Hematopoietic multipotent progenitor cell treated with erythropoietin and hydrocortisone succinate and interleukin-3 and kit ligand, for 17 days (in vitro differentiated cells): ENCODE measurements around the gene B4GALNT1.
"Not testable (repeated sequence)": the region's sequence is repeated elsewhere in the genome, so short reads cannot be mapped to it uniquely, and the experiment has no call there.

ENCODE experiments used
- DNase-seq: peaks from one replicate; pipeline ENCODE4 v3.0.0-alpha.2; 2015; ENCODE audit warnings: low spot score

The B4GALNT1 gene

DNA sequence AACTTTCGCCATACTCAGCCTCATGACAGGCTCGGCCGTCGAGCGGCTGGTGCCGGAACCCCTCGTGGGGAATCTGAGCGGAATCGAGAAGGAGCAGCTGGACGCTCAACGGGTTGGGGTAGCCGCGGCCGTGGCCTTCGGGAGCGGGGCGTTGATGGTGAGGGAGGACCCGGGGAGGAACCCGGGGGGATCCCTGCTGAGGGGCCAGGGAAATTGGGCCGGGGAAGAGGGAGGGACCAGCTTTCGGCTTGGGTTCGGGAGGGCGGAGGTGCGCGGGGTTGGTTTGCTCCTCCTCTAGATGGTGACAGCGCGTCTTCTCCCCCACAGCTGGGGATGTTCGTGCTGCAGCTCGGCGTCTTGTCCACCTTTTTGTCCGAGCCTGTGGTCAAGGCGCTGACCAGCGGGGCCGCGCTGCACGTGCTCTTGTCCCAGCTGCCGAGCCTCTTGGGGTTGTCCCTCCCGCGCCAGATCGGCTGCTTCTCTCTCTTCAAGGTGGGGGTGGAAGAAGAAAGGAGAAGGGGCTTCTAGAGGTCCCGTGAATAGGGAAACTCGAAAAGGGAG, 12.0 kb downstream of the B4GALNT1 start:
- no peak for DNase-seq

DNA sequence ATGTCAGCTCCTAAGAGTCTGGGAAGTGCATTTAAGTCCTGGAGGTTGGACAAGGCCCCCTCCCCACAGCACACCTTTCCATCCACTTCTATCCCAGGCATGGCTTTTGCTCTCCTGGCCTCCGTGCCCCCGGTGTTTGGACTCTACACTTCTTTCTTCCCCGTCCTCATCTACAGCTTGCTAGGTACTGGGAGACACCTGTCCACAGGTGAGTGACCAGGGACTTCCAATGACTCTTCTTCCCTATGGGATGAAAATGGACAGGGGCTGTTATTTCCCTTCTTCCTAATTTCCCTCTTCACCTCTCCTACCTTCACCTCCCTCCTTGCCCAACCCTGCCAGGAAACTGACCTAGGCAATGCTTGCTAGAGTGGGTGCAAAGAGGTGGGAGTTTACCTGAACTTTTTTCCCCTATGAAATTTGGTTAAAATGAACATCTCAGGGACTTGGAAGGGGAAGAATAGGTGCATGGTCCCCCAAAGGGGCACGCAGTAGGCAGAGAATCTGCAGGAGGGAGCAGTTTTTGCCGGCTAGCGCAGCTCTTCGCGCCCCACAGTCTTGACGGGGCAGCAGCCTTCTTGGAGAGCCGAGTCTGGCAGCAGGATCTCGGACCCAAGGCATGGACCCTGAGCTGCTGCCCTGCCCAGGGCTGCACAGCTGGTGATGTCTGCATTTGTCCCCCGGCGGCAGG, 12.6 kb downstream of the B4GALNT1 start:
- DNase-seq: no peak

DNA sequence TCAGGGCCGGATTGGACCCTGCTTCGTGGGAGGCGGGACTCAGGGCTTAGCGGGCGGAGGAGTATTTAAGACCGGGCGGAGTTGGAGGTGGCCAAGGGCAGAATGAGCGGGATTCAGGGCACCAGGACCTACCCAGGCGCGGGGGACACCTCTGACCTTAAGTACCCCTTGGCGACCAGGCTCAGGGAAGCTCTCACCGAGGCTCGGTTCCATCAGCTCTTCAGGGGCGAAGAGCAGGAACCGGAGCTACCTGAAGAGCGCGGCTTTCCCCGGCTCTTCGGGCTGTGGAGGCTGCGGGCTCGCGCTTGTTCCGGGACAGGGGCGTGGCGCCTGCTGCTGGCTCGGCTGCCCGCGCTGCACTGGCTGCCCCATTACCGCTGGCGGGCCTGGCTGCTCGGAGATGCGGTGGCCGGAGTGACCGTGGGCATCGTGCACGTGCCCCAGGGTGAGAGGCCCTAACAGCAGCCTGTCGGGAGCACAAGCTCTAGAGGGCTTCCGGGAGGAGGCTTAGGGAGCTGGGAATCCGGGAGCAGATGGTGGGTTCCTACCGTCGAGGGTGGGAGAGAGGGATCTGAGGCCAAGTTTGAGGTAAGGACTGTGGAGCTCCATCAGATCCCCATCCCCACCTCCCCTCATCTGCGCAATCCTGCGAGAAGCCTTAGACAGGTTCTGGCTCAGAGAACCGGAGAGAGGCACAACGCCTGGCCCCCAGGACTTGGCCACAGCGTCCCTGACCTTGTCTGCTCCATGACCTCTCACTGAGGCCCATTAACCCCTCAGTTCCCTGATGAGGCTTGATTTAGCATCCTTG, 13.4 kb downstream of the B4GALNT1 start:
- DNase-seq: no peak

DNA sequence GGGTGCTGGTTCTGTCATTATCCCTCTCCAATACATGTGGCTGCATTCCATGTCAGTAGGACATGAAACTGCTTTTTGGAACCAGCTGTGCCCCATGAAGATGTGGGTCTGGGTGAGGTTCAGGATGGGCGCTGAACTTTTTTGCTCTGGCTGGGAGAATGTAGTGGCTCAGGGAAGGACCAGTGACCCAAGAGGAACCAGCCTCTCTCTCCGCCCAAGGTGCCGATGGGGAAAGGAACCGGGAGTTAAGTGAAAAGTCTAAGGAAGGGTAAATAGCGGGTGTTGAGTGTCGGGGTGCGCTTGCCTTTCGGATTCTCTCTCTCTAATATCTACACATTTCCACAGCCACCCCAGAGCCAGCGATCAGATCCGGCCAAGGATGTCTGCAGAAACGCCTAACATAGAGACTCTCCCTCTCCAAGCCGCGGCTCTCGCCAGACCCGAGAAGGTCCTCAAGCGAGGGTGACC, 14.0 kb downstream of the B4GALNT1 start:
- DNase-seq: no peak

DNA sequence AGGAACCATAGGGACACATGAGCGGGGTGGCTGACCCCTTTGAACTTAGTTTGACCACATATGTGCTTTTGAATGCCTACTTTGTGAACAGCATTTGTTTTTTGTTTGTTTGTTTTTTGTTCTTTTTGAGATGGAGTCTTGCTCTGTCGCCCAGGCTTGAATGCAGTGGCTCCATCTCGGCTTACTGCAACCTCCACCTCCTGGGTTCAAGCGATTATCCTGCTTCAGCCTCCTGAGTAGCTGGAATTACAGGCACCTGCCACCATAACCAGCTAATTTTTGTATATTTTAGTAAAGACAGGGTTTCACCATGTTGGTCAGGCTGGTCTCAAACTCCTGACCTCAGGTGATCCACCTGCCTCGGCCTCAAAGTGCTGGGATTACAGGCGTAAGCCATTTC, 14.6 kb downstream of the B4GALNT1 start:
- DNase-seq: not testable (repeated sequence)

DNA sequence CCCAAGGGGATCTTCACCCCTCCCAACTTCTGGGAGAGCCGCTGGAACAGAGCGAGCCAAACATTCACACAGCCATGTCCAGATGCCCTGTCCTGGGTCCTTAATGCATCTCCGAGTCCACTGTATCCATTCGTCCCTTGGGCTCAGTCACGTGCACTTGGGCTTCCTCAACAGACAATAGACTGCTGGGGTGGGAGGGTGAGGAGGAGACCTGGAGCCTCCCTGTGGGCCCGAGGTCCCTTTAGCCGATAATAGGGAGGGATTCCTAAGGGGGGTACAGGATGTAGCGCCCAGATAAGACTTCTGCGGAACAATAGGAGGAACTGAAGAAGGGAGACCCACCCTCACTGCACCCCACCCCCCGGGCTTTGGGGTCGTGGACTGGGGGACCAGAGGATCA, 15.1 kb downstream of the B4GALNT1 start:
- DNase-seq: no peak

DNA sequence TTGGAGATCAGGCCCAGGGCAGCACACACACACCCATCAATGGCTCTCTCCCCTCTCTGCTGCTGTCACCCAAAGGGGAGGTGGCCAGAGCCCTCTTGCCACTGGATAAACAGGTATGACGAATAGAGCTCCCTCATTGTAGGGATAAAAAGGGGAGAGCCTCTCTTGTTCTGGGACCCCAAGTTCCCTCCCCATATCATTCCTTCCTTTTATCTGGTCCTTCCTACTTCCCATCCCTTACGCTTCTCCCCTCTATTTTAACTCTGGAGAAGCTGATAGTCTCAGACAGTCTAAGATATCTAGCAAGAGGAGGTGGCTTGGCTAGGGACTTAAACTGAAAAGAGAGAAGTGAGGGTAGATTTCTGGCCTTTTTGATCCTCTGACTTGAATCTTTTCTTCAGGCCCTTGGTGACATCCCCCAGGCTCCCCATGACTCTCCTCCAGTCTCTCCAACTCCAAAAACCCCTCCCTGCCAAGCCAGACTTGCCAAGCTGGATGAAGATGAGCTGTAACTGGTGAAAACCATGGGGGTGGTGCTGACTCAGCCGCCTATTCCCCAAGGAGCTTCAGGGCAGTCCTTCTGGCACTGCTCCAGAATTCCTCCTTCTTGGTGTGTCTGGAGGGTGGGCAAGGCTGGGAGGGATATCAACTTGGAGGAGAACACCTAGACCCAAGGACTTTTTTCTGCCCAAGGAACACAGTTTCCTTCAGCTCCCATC, 16.5 kb downstream of the B4GALNT1 start:
- no peak for DNase-seq

DNA sequence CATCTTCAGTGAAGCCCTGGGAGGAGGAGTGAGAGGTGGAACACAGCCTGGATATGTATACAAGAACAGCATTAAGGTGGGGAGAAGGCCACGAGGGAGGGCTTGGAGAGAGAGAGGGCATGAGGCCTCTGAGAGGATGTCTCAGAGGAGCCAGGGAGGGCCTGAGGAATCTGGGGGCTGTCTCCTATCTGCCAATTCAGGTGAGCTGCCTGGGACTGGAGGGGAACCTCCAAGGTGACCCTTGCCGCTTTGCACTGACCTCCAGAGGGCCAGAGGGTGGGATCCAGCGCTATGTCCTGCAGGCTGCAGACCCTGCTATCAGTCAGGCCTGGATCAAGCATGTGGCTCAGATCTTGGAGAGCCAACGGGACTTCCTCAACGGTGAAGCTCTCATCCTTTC, 17.4 kb downstream of the B4GALNT1 start:
- DNase-seq: no peak

DNA sequence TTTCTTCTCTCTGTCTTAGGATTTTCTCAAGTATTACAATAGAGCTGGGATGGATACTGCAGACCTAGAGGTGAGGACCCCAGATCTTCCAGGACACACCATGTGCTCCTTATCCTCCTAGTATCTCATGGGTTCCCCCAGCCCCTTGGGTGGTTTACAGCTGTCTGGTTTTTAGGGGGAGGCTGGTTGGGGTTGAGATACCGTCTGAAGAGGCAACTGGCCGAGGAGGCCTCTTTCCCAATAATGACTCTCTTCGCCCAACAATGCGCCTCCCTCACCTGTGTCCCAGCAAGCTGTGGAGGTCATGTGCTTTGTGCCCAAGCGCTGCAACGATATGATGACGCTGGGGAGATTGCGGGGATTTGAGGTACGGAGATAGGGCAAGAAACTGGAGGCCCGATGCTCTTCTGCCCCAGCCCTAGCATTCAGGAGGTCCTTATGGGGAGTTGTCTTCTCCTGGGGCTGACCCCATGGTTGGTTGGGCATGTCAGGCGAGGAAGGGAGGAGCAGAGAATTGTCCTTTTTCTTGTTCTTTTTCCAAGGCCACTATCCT, 18.0 kb downstream of the B4GALNT1 start:
- no peak for DNase-seq

DNA sequence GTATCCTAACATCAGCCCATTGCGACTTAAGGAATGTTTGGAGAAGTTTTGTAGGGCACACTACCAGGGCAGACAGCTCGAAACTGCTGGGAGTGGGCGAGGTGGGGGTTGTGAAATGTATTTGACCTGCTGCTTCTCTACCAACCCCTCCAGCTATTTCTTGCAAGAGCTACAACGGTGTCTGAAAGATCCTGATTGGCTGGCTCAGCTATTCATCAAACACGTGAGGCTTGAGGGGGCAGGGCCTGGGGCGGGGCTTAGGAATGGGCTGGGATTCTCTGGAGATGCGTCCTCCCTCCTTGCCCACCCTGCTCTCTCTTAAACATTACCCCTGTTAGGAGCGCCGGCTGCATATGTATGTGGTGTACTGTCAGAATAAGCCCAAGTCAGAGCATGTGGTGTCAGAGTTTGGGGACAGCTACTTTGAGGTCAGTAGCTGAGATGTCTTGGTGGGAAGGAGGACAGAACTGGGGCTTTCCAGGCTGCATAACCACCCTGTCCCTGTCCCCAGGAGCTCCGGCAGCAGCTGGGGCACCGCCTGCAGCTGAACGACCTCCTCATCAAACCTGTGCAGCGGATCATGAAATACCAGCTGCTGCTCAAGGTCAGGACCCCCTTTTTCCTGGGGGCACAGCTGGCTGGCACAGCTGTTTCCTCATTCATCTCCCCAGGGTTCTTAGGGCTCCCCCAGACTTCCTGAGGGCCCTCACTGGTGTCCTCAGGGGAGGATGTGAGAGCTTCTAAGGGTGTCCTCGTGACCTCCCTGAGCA, 18.6 kb downstream of the B4GALNT1 start:
- no peak for DNase-seq

DNA sequence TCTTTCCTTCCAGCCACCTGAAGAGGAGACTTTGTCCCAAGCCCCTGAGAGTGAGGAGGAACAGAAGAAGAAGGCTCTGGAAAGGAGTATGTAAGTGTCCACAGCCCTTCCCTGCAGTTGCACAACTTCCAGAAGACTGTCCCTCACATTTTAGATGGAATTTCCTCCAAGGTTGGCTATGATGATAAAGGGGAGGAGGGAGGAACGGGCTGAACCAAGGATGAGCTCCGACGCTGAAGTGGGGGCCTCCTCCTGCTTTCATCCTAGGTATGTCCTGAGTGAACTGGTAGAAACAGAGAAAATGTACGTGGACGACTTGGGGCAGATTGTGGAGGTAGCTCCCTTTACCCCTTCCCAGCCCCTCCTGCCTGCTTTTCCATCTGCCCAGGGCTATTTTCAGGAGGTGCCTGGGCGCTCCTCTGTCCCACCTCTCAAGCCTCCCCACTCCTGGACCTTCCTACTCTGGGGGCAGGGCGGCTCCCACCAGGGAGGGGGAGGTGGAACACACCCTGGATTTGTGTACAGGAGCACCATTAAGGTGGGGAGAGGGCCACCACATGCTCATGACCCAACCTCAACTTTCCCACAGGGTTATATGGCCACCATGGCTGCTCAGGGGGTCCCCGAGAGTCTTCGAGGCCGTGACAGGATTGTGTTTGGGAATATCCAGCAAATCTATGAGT, 19.4 kb downstream of the B4GALNT1 start:
- no peak for DNase-seq

DNA sequence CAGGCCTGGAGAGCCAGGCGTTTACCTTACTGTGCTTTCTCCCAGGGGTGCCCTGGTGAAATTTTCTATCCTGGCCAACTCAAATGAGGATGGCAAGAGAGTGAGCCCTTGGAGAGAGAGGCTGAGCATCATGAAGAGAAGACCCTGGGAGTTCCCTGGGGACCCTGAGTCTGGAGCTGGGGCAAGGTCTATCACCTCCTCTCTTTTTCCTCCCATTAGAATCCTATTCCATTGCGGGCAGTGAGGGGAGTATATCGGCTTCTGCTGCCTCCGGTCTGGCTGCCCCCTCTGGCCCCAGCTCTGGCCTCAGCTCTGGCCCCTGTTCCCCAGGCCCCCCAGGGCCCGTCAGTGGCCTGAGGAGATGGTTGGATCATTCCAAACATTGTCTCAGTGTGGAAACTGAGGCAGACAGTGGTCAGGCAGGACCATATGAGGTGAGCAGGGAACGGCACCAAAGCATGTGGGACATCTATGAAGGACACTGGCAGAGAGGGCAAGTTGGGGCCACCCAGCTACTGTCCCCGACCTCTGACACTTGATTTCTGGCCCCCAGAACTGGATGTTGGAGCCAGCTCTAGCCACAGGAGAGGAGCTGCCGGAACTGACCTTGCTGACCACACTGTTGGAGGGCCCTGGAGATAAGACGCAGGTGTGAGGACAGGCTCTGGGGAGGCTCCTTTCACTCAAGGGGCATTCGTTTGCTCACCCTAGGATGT, 20.1 kb downstream of the B4GALNT1 start:
- no peak for DNase-seq

DNA sequence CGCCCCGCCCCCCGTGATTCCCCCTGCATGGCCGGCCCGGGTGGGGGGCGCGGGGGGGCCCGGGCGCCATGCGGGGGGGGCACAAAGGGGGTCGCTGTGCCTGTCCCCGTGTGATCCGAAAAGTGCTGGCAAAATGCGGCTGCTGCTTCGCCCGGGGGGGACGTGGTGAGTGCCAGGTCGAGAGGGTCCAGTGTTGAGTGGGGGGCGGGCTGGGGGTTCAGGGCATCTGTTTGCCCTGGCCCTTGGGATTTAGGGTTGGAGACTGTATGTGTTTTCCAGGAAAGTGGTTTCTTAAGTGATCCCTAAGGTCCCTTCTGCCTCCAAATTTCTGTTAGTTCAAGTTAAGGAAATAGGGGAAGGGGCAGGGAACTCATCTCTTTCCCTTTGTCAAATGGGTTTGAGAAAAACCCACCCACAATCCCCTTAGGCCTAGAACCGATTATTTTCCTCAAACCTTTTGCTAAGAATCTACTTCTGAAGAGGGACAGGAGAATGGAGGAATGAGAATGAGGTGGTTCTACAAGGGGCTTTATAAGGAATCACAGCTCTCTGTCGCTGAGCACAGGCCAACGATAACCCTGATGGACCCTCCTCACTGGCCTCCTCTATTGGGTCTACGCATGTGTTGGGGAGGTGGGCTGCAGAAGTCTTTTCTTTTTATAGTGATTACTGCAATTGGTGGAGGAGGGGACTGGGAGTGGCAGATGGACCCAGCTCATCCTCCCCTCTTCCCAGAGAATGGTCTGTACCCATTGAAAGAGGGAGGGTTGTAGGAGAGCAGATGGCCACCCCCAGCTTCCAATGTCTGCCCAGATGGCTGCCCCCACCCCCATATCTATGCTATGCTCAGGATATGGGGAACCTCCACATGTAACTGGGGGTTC, 20.9 kb downstream of the B4GALNT1 start:
- no peak for DNase-seq

DNA sequence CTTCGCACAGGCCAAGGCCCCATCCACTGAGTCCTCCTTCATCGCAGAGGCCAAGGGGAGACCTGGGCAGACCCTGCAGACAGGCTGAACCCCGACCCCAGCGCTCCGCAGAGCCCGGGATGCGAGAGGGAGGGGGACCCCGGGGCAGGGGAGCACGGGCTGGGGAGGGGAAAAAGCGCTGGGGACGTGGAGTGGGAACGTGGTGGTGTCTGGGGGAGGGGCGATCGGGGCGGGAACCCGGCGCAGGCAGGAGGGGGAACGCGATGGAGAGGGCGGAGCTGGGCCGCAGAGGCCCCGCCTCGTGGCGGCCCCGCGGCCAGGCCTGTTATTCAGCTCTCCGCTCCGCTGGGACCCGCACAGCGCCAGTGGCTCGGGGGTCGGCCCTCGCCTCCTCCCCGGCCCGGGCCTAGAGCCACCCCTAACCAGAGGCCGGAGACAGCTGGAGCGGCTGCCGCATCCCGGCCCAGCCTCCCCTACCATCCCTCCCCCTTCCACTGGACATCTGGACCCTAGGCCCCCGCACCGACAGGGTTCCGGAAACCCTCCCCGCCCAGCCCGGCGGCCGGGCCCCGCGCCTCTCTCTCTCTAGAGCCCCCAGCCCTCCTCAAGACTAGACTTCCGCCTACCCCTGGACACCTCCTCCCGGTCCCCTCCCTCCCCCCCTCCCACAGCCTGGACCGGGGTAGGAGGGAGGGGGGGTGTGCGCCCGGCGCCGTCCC, 21.7 kb downstream of the B4GALNT1 start, which contains the start of gene ARHGEF25:
Gene ARHGEF25, plus strand, starts transcription at position 328 of the 719 bp plus-strand sequence. CDS start 460 bp downstream, outside the sequence.
- no peak for DNase-seq

DNA sequence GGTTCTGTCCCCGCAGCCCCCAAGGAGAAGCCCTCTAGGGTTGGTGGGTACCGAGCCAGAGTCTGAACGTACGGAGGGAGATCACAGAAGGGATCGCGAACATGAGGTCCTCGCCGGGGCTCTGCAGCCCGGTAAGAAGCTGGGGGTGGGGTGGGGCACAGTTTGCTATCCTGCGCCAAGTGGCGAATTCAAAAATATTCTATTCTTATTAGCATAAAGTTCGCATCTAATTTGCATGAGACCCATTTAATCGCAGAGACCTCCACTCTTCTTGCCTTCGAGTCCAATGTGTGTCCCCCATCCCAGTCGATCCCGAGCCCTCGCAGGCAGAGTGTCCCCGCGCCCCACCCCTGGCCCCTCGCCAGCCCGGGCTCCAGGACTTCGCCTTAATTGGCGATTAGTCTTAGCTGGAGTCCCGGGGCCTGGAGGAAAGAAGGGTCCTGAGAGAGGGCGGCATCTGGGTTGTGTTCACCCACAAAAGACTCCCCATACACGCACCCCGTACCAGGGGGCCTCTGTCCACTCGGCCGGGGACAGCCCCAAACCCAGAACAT, 22.4 kb downstream of the B4GALNT1 start:
- DNase-seq: no peak

DNA sequence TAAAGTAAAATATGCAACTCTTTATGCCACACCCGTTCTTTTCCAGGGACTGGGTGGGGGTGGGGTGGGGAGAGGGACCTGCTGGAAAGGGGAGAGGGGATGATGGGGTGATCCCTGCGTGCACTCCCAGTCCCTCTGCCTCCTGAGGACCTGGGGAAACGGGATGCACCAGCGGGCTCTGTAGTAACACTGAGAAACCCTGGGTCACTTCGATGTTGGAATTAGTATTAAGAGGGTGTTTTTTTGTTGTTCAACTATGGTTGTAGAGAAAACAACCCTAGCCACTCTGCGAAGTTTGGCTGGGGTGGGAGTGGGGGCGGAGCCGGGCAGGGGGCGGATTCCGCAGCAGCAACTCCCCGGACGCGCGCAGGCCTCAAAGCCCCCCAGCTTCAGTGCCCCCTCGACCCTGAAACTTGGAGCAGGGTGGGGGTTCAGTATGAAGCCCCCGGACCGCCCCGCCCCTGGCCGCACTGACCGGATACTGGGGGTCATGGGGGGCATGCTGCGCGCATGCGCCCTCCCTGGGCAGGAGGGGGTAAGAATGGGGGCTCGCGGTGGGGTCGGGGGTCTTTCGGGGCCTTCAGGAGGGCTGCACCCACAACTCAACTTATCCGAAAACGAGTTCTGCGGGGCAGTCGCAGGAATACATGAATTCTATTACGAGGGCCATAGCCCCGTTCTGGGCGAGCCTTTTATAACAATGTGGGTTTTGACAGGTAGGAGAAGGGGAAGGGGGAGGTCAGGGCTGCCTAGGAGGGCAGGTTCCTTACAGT, 23.0 kb downstream of the B4GALNT1 start:
- no peak for DNase-seq

DNA sequence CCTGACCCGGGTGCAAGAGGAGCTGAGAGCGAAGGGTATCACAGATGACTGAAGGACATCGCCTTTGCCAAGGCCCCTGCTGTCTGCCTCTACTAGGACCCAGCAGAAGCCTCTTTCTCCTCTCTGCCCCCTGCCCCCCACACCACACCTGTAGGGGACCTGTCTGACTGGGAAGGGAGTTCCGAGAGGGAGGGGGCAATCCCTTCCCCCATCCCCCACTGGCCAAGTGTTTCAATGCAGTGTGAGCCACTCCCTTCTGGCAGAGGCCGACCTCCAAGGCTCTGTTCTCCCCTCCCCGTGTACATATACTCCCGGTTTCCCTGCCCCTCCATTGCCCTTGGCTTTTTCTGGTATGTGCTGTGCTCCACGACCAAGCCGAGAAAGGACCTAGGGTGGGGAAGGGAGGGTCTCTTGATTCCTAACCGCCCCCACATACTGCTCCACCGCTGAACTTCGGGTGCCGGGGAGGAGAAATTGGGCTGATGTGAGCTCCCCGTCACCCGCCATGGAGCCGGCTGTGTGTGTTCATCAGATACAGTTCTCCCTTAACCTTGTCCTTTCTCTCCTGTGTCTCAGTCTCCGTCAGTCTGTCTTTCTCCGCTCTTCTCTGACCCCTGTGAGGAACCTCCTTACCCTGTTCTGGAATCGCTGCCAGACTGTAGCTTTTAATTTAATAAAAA, 23.8 kb downstream of the B4GALNT1 start:
- DNase-seq: no peak
